ENCODE measurements around the gene ZNF541. TPM values are rescaled to one million over a fixed set of nuclear protein-coding genes. Genes with fewer than 3 reads are reported as not detected.

ZNF541 gene
- polyA plus RNA-seq, 1 donor from 2014 or later: not detected

GRCh38 chr19:47544476-47544875, 28.5 kb downstream of the ZNF541 start:
- H3K9ac ChIP-seq (ENCODE audit: low read length): no peak overlapping the region
- H2AFZ ChIP-seq (ENCODE audit: low read depth, low read length): no peak overlapping the region
- H3K9me3 ChIP-seq (ENCODE audit: low read length): no peaks in the 10 kb centered on the region
- H3F3A ChIP-seq (ENCODE audit: insufficient read depth, low read length, poor library complexity, severe bottlenecking): no peaks in the 10 kb centered on the region
- H3K27ac ChIP-seq (ENCODE audit: low read length): no peak overlapping the region
- H3K4me2 ChIP-seq (ENCODE audit: low read length): no peak overlapping the region
- H3K79me2 ChIP-seq (replicated peaks; ENCODE audit: insufficient read depth, low read length): no peaks in the 10 kb centered on the region
- H3K36me3 ChIP-seq (ENCODE audit: insufficient read depth, low read length): no peaks in the 10 kb centered on the region
- no peak for TF ChIP-seq TAF1 (IDR thresholded peaks at IDR 0.05; ENCODE audit: low read depth)
- H3K4me3 ChIP-seq (ENCODE audit: low read length): no peak overlapping the region
- no peaks in the 10 kb centered on the region for H3K9me2 ChIP-seq (ENCODE audit: insufficient read depth, low read length)
- H4K20me1 ChIP-seq (ENCODE audit: insufficient read depth): no peaks in the 10 kb centered on the region
- H3K27me3 ChIP-seq (ENCODE audit: insufficient read depth, low read depth, low read length): no peaks in the 10 kb centered on the region

DNA sequence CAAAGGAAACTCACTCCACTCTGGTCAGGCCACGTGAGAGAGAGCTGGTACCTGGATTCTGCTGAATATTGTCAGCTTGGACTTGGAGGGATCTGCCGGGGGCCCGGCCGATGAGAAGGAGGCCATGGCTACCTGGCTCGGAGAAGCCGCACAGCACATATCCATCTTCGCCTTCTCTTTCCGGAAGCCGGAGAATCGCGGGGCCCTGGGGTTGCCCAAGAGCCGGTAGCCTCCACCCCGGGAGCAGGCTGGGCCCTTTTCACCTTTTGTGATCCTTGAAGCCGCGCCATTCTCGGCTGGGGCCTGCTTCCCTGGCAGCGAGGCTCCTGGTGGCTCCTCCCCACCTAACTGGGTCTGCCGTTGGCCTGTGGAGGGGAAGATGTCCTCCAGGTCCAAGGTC, 28.9 kb downstream of the ZNF541 start:
- Histone ChIP-seq H3K4me2 (ENCODE audit: low read length) (no peak overlapping the region), H2AFZ (ENCODE audit: low read depth, low read length) (no peak overlapping the region), H4K20me1 (ENCODE audit: insufficient read depth) (no peaks in the 10 kb centered on the region), H3K9me2 (ENCODE audit: insufficient read depth, low read length) (no peaks in the 10 kb centered on the region), H3K4me3 (ENCODE audit: low read length) (no peak overlapping the region), H3K9ac (ENCODE audit: low read length) (no peak overlapping the region), H3K27me3 (ENCODE audit: insufficient read depth, low read depth, low read length) (no peaks in the 10 kb centered on the region), H3K9me3 (ENCODE audit: low read length) (no peaks in the 10 kb centered on the region), H3F3A (ENCODE audit: insufficient read depth, low read length, poor library complexity, severe bottlenecking) (no peaks in the 10 kb centered on the region), H3K36me3 (ENCODE audit: insufficient read depth, low read length) (no peaks in the 10 kb centered on the region), H3K27ac (ENCODE audit: low read length) (no peak overlapping the region), H3K79me2 (replicated peaks; ENCODE audit: insufficient read depth, low read length) (no peaks in the 10 kb centered on the region)
- no peak for TF ChIP-seq REST (IDR thresholded peaks at IDR 0.05; ENCODE audit: borderline replicate concordance)
- no peak for TF ChIP-seq EZH2 (IDR thresholded peaks at IDR 0.05; ENCODE audit: borderline replicate concordance, insufficient read depth, low read length, poor library complexity, severe bottlenecking)
- no peak for TF ChIP-seq MXI1 (conservative IDR thresholded peaks at IDR 0.05; ENCODE audit: poor library complexity, severe bottlenecking)
- TF ChIP-seq EP300 (conservative IDR thresholded peaks at IDR 0.05; ENCODE audit: poor library complexity, severe bottlenecking): no peak
- no peak for TF ChIP-seq POLR2AphosphoS5 (IDR thresholded peaks at IDR 0.05)
- no peak for TF ChIP-seq RAD21 (conservative IDR thresholded peaks at IDR 0.05)
- no peak for TF ChIP-seq TAF1 (IDR thresholded peaks at IDR 0.05; ENCODE audit: low read depth)
- TF ChIP-seq SMC3 (conservative IDR thresholded peaks at IDR 0.05; ENCODE audit: poor library complexity): no peak
- TF ChIP-seq, protein P1, sequence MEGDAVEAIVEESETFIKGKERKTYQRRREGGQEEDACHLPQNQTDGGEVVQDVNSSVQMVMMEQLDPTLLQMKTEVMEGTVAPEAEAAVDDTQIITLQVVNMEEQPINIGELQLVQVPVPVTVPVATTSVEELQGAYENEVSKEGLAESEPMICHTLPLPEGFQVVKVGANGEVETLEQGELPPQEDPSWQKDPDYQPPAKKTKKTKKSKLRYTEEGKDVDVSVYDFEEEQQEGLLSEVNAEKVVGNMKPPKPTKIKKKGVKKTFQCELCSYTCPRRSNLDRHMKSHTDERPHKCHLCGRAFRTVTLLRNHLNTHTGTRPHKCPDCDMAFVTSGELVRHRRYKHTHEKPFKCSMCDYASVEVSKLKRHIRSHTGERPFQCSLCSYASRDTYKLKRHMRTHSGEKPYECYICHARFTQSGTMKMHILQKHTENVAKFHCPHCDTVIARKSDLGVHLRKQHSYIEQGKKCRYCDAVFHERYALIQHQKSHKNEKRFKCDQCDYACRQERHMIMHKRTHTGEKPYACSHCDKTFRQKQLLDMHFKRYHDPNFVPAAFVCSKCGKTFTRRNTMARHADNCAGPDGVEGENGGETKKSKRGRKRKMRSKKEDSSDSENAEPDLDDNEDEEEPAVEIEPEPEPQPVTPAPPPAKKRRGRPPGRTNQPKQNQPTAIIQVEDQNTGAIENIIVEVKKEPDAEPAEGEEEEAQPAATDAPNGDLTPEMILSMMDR (IDR thresholded peaks at IDR 0.05; ENCODE audit: poor library complexity, severe bottlenecking): no peak

- Histone ChIP-seq H3F3A (ENCODE audit: insufficient read depth, low read length, poor library complexity, severe bottlenecking) (no peaks in the 10 kb centered on the region), H3K9me2 (ENCODE audit: insufficient read depth, low read length) (no peaks in the 10 kb centered on the region), H3K27ac (ENCODE audit: low read length) (no peak overlapping the region), H3K27me3 (ENCODE audit: insufficient read depth, low read depth, low read length) (no peaks in the 10 kb centered on the region), H3K4me3 (ENCODE audit: low read length) (no peak overlapping the region), H3K4me2 (ENCODE audit: low read length) (no peak overlapping the region), H3K36me3 (ENCODE audit: insufficient read depth, low read length) (no peaks in the 10 kb centered on the region), H3K9ac (ENCODE audit: low read length) (no peak overlapping the region), H4K20me1 (ENCODE audit: insufficient read depth) (no peaks in the 10 kb centered on the region), H2AFZ (ENCODE audit: low read depth, low read length) (no peak overlapping the region), H3K9me3 (ENCODE audit: low read length) (no peaks in the 10 kb centered on the region), H3K79me2 (replicated peaks; ENCODE audit: insufficient read depth, low read length) (no peaks in the 10 kb centered on the region)
- no peak for TF ChIP-seq TAF1 (IDR thresholded peaks at IDR 0.05; ENCODE audit: low read depth)
Measured at GRCh38 chr19:47542030-47542475, 30.9 kb downstream of the ZNF541 start.

Measured in neural cell (in vitro differentiated cells).